ENCODE measurements around the gene LEP.

GRCh38 chr7:128226132-128226980 is 14.7 kb upstream of the LEP start:
- no peak for TF ChIP-seq YY1 (IDR thresholded peaks at IDR 0.05; ENCODE audit: insufficient read depth, insufficient read length)
- TF ChIP-seq ZNF274 (IDR thresholded peaks at IDR 0.05; ENCODE audit: low read depth, low read length), result no peak
- TF ChIP-seq SUZ12 (IDR thresholded peaks at IDR 0.05; ENCODE audit: extremely low read depth, insufficient read depth, insufficient read length), result no peak

Data from NT2/D1 (cell line).